Measurements from ENCODE around the gene PHLDB2. TPM values are rescaled to one million over a fixed set of nuclear protein-coding genes. Genes with fewer than 3 reads are reported as not detected.
A peak's percentile ranks its signal among the peaks of the same experiment; 100 is the strongest.

PHLDB2 gene
- total RNA-seq, 1 donor from 2014 or later, result 43.5 TPM

- peak overlapping the region; percentile 4 for H3K4me3 Mint-ChIP-seq
- peaks cover 42% of the 10 kb centered on the region for H3K4me1 Mint-ChIP-seq (ENCODE audit: unreplicated experiment)
- no peak for DNase-seq (ENCODE audit: extremely low spot score, unreplicated experiment)
- peaks cover 5% of the 10 kb centered on the region for H3K36me3 Mint-ChIP-seq
- H3K27me3 Mint-ChIP-seq, result peaks cover 27% of the 10 kb centered on the region
- no peak for TF ChIP-seq CTCF (conservative IDR thresholded peaks at IDR 0.05)
- H3K27ac Mint-ChIP-seq, result no peak overlapping the region
- H3K9me3 Mint-ChIP-seq, result no peaks in the 10 kb centered on the region
These were observed 142.5 kb downstream of the PHLDB2 start for GRCh38 chr3:112001526-112001925.

GRCh38 chr3:112002096-112002971 lies 143.3 kb downstream of the PHLDB2 start:
- Mint-ChIP-seq H3K27ac (no peak overlapping the region), H3K27me3 (peaks cover 27% of the 10 kb centered on the region), H3K36me3 (peaks cover 5% of the 10 kb centered on the region), H3K4me3 (no peak overlapping the region), H3K9me3 (no peaks in the 10 kb centered on the region), H3K4me1 (ENCODE audit: unreplicated experiment) (peaks cover 42% of the 10 kb centered on the region)
- no peak for TF ChIP-seq CTCF (conservative IDR thresholded peaks at IDR 0.05)
- no peak for DNase-seq (ENCODE audit: extremely low spot score, unreplicated experiment)

DNA sequence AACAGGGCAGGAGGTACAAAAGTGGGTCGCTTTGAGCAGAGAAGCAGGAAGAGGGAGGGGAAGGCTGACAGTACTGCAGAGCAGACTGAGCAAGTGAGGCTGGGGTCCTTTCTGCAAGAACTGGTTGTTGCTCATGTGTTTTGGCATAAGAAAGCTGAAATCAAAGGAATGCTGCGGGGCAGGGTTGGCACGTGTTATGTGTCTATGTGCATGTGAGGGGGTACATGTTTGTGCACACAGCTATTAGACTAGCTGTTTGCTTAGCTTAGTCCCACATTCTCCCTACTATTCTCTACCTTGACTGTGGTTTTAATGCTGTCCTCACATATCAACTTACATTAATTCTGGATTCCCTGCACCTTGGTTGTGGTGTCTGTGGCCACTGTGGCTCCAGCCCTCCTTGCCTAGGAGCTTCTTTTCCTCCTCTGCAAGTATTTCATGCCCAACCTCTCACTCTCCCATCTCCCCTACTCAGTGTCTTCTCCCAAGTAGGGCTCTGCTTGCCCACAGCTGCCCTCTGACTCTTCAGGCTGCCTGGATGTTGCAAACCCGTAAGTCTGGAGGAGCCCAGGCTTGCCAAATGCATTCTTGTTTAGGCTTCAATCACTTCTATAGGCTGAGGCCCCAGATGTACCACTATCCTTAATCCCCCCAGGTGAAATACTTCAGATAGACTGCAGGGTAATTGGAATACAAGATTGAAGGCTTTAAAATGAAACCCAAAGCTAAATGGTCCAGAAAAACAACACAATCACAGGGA lies 144.4 kb downstream of the PHLDB2 start:
- H3K4me3 Mint-ChIP-seq, result no peak overlapping the region
- peaks cover 27% of the 10 kb centered on the region for H3K27me3 Mint-ChIP-seq
- peak overlapping the region; percentile 59 for H3K27ac Mint-ChIP-seq
- no peak for DNase-seq (ENCODE audit: extremely low spot score, unreplicated experiment)
- peaks cover 42% of the 10 kb centered on the region for H3K4me1 Mint-ChIP-seq (ENCODE audit: unreplicated experiment)
- no peaks in the 10 kb centered on the region for H3K9me3 Mint-ChIP-seq
- TF ChIP-seq CTCF (conservative IDR thresholded peaks at IDR 0.05), result no peak
- H3K36me3 Mint-ChIP-seq, result peaks cover 5% of the 10 kb centered on the region

DNA sequence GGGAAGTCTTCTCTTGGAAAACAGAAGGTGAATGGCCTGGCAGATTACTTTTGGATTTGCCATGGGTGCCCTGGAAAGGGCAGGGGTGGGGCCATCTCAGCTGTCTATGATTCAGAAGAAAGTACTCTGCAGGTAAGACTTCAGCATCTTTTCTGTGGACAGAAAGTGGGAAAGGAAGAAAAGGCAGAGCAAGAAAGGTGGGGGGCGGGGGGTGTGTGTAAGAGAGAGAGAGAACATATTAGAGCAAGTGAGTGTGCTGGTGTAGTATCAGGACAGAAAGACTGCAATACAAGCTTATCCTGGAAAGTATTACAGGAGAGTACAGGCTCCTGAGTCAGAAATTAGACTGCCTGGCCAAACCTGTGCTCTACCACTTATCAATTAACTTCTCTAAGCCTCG lies 145.1 kb downstream of the PHLDB2 start:
- H3K27ac Mint-ChIP-seq, result no peak overlapping the region
- peaks cover 23% of the 10 kb centered on the region for H3K27me3 Mint-ChIP-seq
- H3K36me3 Mint-ChIP-seq, result peaks cover 5% of the 10 kb centered on the region
- H3K4me1 Mint-ChIP-seq (ENCODE audit: unreplicated experiment), result peaks cover 38% of the 10 kb centered on the region
- no peak overlapping the region for H3K4me3 Mint-ChIP-seq
- peaks cover 4% of the 10 kb centered on the region for H3K9me3 Mint-ChIP-seq
- no peak for TF ChIP-seq CTCF (conservative IDR thresholded peaks at IDR 0.05)
- no peak for DNase-seq (ENCODE audit: extremely low spot score, unreplicated experiment)

- Mint-ChIP-seq H3K4me1 (ENCODE audit: unreplicated experiment) (peaks cover 37% of the 10 kb centered on the region), H3K27ac (no peak overlapping the region), H3K9me3 (peaks cover 4% of the 10 kb centered on the region), H3K4me3 (no peak overlapping the region), H3K27me3 (peaks cover 20% of the 10 kb centered on the region), H3K36me3 (peaks cover 5% of the 10 kb centered on the region)
- no peak for DNase-seq (ENCODE audit: extremely low spot score, unreplicated experiment)
- TF ChIP-seq CTCF (conservative IDR thresholded peaks at IDR 0.05), result no peak
These were observed 145.6 kb downstream of the PHLDB2 start for GRCh38 chr3:112004669-112005068.

Measured in type B pancreatic cell (in vitro differentiated cells).